Liver (tissue), 3 donors: ENCODE data around the gene GTSE1.

Source experiments
- CTCF ChIP-seq: fragments of 150-350 bp; IDR thresholded peaks from 2 replicates; pipeline ENCODE4 v1.5.1; 2017; ENCODE audit warnings: improper control_type of control experiment, low read depth, low read length; ENCODE audit not compliant: missing input control
- REST ChIP-seq: IDR thresholded peaks from 2 replicates; pipeline ENCODE4 v1.6.1; 2016; ENCODE audit warnings: antibody characterized with exemption, mild to moderate bottlenecking
- TAF1 ChIP-seq: conservative IDR thresholded peaks from 2 replicates; pipeline ENCODE4 v1.6.1; 2016; ENCODE audit warnings: antibody characterized with exemption, mild to moderate bottlenecking
- TF ChIP-seq, protein P1 (sequence below): IDR thresholded peaks from 2 replicates; pipeline ENCODE4 v1.6.1; 2016; ENCODE audit warnings: antibody characterized with exemption
- TF ChIP-seq, protein P2 (sequence below): IDR thresholded peaks from 2 replicates; pipeline ENCODE4 v1.6.1; 2016; ENCODE audit warnings: antibody characterized with exemption
- donor health status: healthy.
- donor health status: healthy.

DNA sequence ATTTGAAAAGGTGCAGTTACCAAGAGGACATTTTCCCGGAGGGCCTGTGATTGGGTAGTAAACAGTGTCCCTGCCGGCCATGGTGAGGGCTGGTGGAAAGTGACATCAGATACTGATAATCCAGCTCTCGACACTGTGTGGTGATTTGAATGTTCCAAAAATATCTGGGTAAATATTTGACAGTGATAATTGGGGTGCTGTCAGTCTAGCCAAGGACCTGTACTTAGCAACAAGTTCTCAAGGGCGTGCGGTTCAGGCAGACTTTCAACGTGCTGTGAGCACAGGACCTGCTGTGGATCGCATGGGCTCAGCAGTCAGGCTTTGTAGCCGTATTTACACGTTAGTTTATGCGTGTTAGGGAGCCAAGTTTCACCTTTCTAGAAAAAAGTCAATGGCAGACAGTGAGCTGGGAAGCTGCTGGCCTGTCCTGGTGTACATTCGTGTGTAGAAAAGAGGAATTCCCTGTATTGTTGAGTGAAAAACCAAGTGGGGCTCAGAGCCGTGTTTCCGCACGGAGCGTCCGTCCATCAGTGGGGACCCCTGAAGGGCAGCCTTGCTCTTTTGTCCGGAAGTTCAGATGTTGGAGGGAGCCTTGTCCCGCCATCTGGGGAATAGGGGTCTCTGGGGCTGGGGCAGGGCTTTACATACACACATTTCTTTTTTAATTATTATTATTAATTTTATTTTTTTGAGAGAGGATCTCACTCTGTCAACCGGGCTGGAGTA lies 50.2 kb downstream of the GTSE1 start:
- TF ChIP-seq CTCF (no peak), TAF1 (no peak), REST (no peak)
- TF ChIP-seq, protein P1, sequence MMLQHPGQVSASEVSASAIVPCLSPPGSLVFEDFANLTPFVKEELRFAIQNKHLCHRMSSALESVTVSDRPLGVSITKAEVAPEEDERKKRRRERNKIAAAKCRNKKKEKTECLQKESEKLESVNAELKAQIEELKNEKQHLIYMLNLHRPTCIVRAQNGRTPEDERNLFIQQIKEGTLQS = no peak
- TF ChIP-seq, protein P2, sequence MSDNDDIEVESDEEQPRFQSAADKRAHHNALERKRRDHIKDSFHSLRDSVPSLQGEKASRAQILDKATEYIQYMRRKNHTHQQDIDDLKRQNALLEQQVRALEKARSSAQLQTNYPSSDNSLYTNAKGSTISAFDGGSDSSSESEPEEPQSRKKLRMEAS = no peak
